K562 (cell line): ENCODE results near the gene C16orf86. TPM values are rescaled to one million over a fixed set of nuclear protein-coding genes. Genes with fewer than 3 reads are reported as not detected.

ENCODE experiments used
- ATF1 ChIP-seq, 2 experiments: fragments of 450-650 bp in 1 of 2; IDR thresholded peaks; 2 replicates each; pipeline ENCODE4 v1.6.1; 2016; ENCODE audit warnings: missing compliant biosample characterization in 1 of 2, missing genetic modification characterization in 1 of 2
- CCNT2 ChIP-seq: IDR thresholded peaks from 2 replicates; pipeline ENCODE4 v1.6.1; 2011; ENCODE audit warnings: borderline replicate concordance, low read depth, mild to moderate bottlenecking, moderate library complexity, mixed read lengths, low read length; ENCODE audit not compliant: insufficient read length; ENCODE audit errors: extremely low read depth
- CTBP1 ChIP-seq: fragments of 450-650 bp; IDR thresholded peaks from 2 replicates; pipeline ENCODE4 v1.6.1; 2016; ENCODE audit warnings: borderline replicate concordance
- E2F5 ChIP-seq: sonication (generic); formaldehyde crosslinking; IDR thresholded peaks from 2 replicates; pipeline ENCODE4 v1.8.0; 2022; ENCODE audit warnings: mild to moderate bottlenecking, missing genetic modification reagents
- EP300 ChIP-seq: IDR thresholded peaks from 2 replicates; pipeline ENCODE4 v1.6.1; 2012; ENCODE audit warnings: low read length, improper control_type of control experiment
- ETV5 ChIP-seq: sonication (generic); formaldehyde crosslinking; IDR thresholded peaks from 2 replicates; pipeline ENCODE4 v1.4.0; 2020; ENCODE audit warnings: low read depth, mild to moderate bottlenecking, missing genetic modification reagents
- EZH2 ChIP-seq: IDR thresholded peaks from 2 replicates; pipeline ENCODE4 v1.6.1; 2012; ENCODE audit warnings: low read depth, mild to moderate bottlenecking, inconsistent platforms, low read length, borderline replicate concordance
- FOXP1 ChIP-seq: sonication (generic); formaldehyde crosslinking; IDR thresholded peaks from 2 replicates; pipeline ENCODE4 v1.8.0; 2022; ENCODE audit warnings: mild to moderate bottlenecking, missing genetic modification reagents
- ILF3 ChIP-seq: fragments of 450-650 bp; IDR thresholded peaks from 2 replicates; pipeline ENCODE4 v1.6.1; 2018; ENCODE audit warnings: antibody characterized with exemption, mild to moderate bottlenecking, moderate library complexity, borderline replicate concordance
- KLF10 ChIP-seq: fragments of 250-450 bp; sonication (Bioruptor Pico); IDR thresholded peaks from 2 replicates; pipeline ENCODE4 v1.6.1; 2021; ENCODE audit warnings: matching md5 sums
- MED1 ChIP-seq: sonication (generic); formaldehyde crosslinking; IDR thresholded peaks from 2 replicates; pipeline ENCODE4 v1.8.1; 2023; ENCODE audit warnings: missing genetic modification reagents, borderline replicate concordance
- POLR2G ChIP-seq: fragments of 200-400 bp; formaldehyde crosslinking; IDR thresholded peaks from 2 replicates; pipeline ENCODE4 v1.6.1; 2017; ENCODE audit warnings: low read depth, mild to moderate bottlenecking, antibody characterized with exemption, low read length, moderate library complexity
- RBFOX2 ChIP-seq: fragments of 200-400 bp; formaldehyde crosslinking; IDR thresholded peaks from 2 replicates; pipeline ENCODE4 v1.6.1; 2017; ENCODE audit warnings: low read depth, mild to moderate bottlenecking, low read length, moderate library complexity
- SPI1 ChIP-seq: IDR thresholded peaks from 2 replicates; pipeline ENCODE4 v1.6.1; 2011; ENCODE audit warnings: low read depth, low read length, control low read depth, borderline replicate concordance
- TAF15 ChIP-seq: fragments of 200-400 bp; formaldehyde crosslinking; IDR thresholded peaks from 2 replicates; pipeline ENCODE4 v1.6.1; 2017; ENCODE audit warnings: mild to moderate bottlenecking, low read depth, low read length, moderate library complexity
- TFAP4 ChIP-seq: sonication (generic); formaldehyde crosslinking; IDR thresholded peaks from 2 replicates; pipeline ENCODE4 v1.8.0; 2022; ENCODE audit warnings: missing genetic modification reagents, mild to moderate bottlenecking, moderate library complexity, borderline replicate concordance
- TRIM25 ChIP-seq: fragments of 450-650 bp; IDR thresholded peaks from 2 replicates; pipeline ENCODE4 v1.7.0; 2016; ENCODE audit warnings: borderline replicate concordance
- XRCC5 ChIP-seq: fragments of 200-400 bp; formaldehyde crosslinking; IDR thresholded peaks from 2 replicates; pipeline ENCODE4 v1.6.1; 2017; ENCODE audit warnings: low read depth, mild to moderate bottlenecking, low read length
- ZBTB9 ChIP-seq: fragments of 450-650 bp; formaldehyde crosslinking; IDR thresholded peaks from 2 replicates; pipeline ENCODE4 v1.4.0; 2020; ENCODE audit warnings: mild to moderate bottlenecking, moderate library complexity
- ZNF174 ChIP-seq: fragments of 250-450 bp; sonication (Bioruptor Pico); IDR thresholded peaks from 2 replicates; pipeline ENCODE4 v1.4.0; 2020; ENCODE audit warnings: mild to moderate bottlenecking
- ZNF431 ChIP-seq: sonication (generic); formaldehyde crosslinking; IDR thresholded peaks from 2 replicates; pipeline ENCODE4 v1.8.0; 2022; ENCODE audit warnings: mild to moderate bottlenecking, missing genetic modification reagents
- ZNF77 ChIP-seq: fragments of 250-450 bp; sonication (Bioruptor Pico); IDR thresholded peaks from 2 replicates; pipeline ENCODE4 v1.5.0; 2020
- ZSCAN32 ChIP-seq: fragments of 450-650 bp; formaldehyde crosslinking; IDR thresholded peaks from 2 replicates; pipeline ENCODE4 v1.4.0; 2020; ENCODE audit warnings: mild to moderate bottlenecking, moderate library complexity
- polyA plus RNA-seq, 8 experiments: library from polyadenylated mRNA; depleted of rRNA in 4 of 8; stranded (reverse) in 5 of 8; unstranded in 3 of 8; fragments of >200 nt; fragmentation: Nextera tagmentation in 2 of 8; fragmentation: Illumina TruSeq in 1 of 8; extraction: Ambion mirVana in 2 of 8; extraction: Trizol in 1 of 8; gene quantifications; 2 replicates each; pipeline versions ENCODE4 v1.2.1 to v1.2.3, GENCODE V29; 2011 to 2014; ENCODE audit warnings: inconsistent platforms in 1 of 8, missing spikeins in 1 of 8
- total RNA-seq, 7 experiments: library from RNA; depleted of rRNA in 6 of 7; stranded (reverse); fragments of >200 nt in 6 of 7; fragmentation: Illumina TruSeq in 2 of 7; extraction: Trizol in 2 of 7; gene quantifications; 2 replicates each; pipeline versions ENCODE4 v1.2.1 to v1.2.3, GENCODE V29; 2011 to 2021; ENCODE audit warnings: low replicate concordance in 1 of 7

The C16orf86 gene
- total and polyA plus RNA-seq, 9 of the 15 experiments (the other 6 are each of a cell fraction or from before 2014, with no cell fraction given): 0.13 to 1.2 (median 0.27) TPM; not detected in 3

GRCh38 chr16:67666559-67667452 is at the start of gene C16orf86, which contains the start of gene ENKD1 (continued):
- no peak for TF ChIP-seq XRCC5
- TF ChIP-seq CCNT2: no peak
- no peak for TF ChIP-seq TRIM25
- TF ChIP-seq ZNF431 (CRISPR knock-in tag): no peak
- peak; percentile 57; the same call in 1 of the 2 replicates for TF ChIP-seq TFAP4 (CRISPR knock-in tag)
- TF ChIP-seq CTBP1: no peak
- no peak for TF ChIP-seq ILF3
- no peak for TF ChIP-seq KLF10 (CRISPR knock-in tag)
- no peak for TF ChIP-seq E2F5 (CRISPR knock-in tag)
- TF ChIP-seq ZNF77 (CRISPR knock-in tag): no peak
- TF ChIP-seq MED1 (CRISPR knock-in tag): no peak
- TF ChIP-seq SPI1: 0 out of 2 replicates have a peak, but pooled peaks have one; percentile 24
- TF ChIP-seq POLR2G: peak; percentile 73
- no peak for TF ChIP-seq FOXP1 (CRISPR knock-in tag)
- no peak for TF ChIP-seq ETV5 (CRISPR knock-in tag)
- TF ChIP-seq ZSCAN32 (CRISPR knock-in tag): no peak
- TF ChIP-seq TAF15: no peak
- TF ChIP-seq RBFOX2: peak; percentile 69
- TF ChIP-seq EZH2: no peak
- TF ChIP-seq ZNF174: no peak
- TF ChIP-seq ZBTB9 (CRISPR knock-in tag): peak; percentile 27; the same call in 1 of the 2 replicates
- TF ChIP-seq EP300: no peak
- TF ChIP-seq ATF1 (CRISPR knock-in tag; IDR thresholded peaks at IDR 0.05): no peak
- TF ChIP-seq ATF1 (tag; IDR thresholded peaks at IDR 0.05): peak; percentile 47; the same call in 1 of the 2 replicates
